Breast epithelium (tissue), 3 donors: ENCODE results near the gene MDN1.

ENCODE experiments used
- POLR2A ChIP-seq: fragments of 450-650 bp; IDR thresholded peaks from one replicate; pipeline ENCODE4 v1.6.1; 2016; ENCODE audit warnings: antibody characterized with exemption, mild to moderate bottlenecking, moderate library complexity
- TF ChIP-seq, protein P1 (sequence below), 3 donors: fragments of 450-650 bp; IDR thresholded peaks; one replicate each; pipeline ENCODE4 v1.5.1; 2016 to 2017; ENCODE audit warnings: antibody characterized with exemption in 3 of 3, mild to moderate bottlenecking in 3 of 3, moderate library complexity in 3 of 3

GRCh38 chr6:89858041-89858440, 38.4 kb upstream of the MDN1 start:
- no peak for TF ChIP-seq POLR2A
- TF ChIP-seq, protein P1, sequence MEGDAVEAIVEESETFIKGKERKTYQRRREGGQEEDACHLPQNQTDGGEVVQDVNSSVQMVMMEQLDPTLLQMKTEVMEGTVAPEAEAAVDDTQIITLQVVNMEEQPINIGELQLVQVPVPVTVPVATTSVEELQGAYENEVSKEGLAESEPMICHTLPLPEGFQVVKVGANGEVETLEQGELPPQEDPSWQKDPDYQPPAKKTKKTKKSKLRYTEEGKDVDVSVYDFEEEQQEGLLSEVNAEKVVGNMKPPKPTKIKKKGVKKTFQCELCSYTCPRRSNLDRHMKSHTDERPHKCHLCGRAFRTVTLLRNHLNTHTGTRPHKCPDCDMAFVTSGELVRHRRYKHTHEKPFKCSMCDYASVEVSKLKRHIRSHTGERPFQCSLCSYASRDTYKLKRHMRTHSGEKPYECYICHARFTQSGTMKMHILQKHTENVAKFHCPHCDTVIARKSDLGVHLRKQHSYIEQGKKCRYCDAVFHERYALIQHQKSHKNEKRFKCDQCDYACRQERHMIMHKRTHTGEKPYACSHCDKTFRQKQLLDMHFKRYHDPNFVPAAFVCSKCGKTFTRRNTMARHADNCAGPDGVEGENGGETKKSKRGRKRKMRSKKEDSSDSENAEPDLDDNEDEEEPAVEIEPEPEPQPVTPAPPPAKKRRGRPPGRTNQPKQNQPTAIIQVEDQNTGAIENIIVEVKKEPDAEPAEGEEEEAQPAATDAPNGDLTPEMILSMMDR (IDR thresholded peaks at IDR 0.05) = no peak
